Osteocyte (in vitro differentiated cells): ENCODE data around the gene PTPRD. TPM values are rescaled to one million over a fixed set of nuclear protein-coding genes. Genes with fewer than 3 reads are reported as not detected.

ENCODE experiments used
- DNase-seq: peaks from one replicate; pipeline ENCODE4 v3.0.0; 2021; ENCODE audit warnings: mixed read lengths; ENCODE audit not compliant: unreplicated experiment; ENCODE audit errors: extremely low spot score
- H3K27ac Mint-ChIP-seq: one replicate; pipeline ENCODE4 v1.8.0; 2021; ENCODE audit warnings: mild to moderate bottlenecking, mixed read lengths; ENCODE audit not compliant: unreplicated experiment
- H3K27me3 Mint-ChIP-seq: one replicate; pipeline ENCODE4 v1.8.0; 2021; ENCODE audit warnings: mixed read lengths; ENCODE audit not compliant: unreplicated experiment
- H3K36me3 Mint-ChIP-seq: one replicate; pipeline ENCODE4 v1.8.0; 2021; ENCODE audit warnings: mixed read lengths; ENCODE audit not compliant: unreplicated experiment
- H3K4me1 Mint-ChIP-seq: one replicate; pipeline ENCODE4 v1.8.0; 2021; ENCODE audit warnings: mixed read lengths; ENCODE audit not compliant: unreplicated experiment
- H3K4me3 Mint-ChIP-seq: one replicate; pipeline ENCODE4 v1.8.0; 2021; ENCODE audit warnings: mild to moderate bottlenecking, moderate library complexity, mixed read lengths; ENCODE audit not compliant: unreplicated experiment
- H3K9me3 Mint-ChIP-seq: one replicate; pipeline ENCODE4 v1.8.0; 2021; ENCODE audit warnings: mixed read lengths; ENCODE audit not compliant: unreplicated experiment
- CTCF ChIP-seq: fragments of 200-600 bp; sonication (generic); IDR thresholded peaks from 2 replicates; pipeline ENCODE4 v1.5.0; 2021; ENCODE audit warnings: antibody characterized with exemption, mild to moderate bottlenecking, moderate library complexity
- total RNA-seq: library from RNA; stranded (reverse); gene quantifications from 2 replicates; pipeline ENCODE4 v1.2.1, GENCODE V29; 2021

PTPRD gene
- total RNA-seq, 1 donor from 2014 or later = 5.4 TPM

- Mint-ChIP-seq H3K9me3 (no peaks in the 10 kb centered on the region), H3K36me3 (no peaks in the 10 kb centered on the region), H3K27me3 (no peaks in the 10 kb centered on the region), H3K27ac (no peak overlapping the region), H3K4me1 (no peaks in the 10 kb centered on the region), H3K4me3 (no peak overlapping the region)
- no peak for TF ChIP-seq CTCF
- no peak for DNase-seq
These were observed 2264.0 kb downstream of the PTPRD start for GRCh38 chr9:8348756-8349155.

DNA sequence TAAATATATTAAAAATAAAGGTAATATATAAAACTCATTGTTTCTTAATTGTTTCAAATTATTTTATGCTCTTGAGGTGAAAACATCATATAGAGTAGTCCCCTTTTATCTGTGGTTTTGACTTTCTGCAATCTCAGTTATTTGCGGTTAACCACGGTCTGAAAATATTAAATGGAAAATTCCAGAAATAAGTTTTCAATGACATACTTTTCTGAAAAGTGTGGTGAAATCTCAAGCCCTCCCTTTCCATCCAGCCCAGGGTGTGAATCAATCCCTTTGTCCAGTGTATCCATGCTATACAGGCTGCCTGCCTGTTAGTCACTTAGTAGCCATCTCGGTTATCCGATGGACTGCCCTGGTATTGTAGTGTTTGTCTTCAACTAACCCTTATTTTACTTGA is 2266.5 kb downstream of the PTPRD start:
- H3K27ac Mint-ChIP-seq = no peak overlapping the region
- TF ChIP-seq CTCF = no peak
- DNase-seq = no peak
- no peaks in the 10 kb centered on the region for H3K36me3 Mint-ChIP-seq
- H3K27me3 Mint-ChIP-seq = no peaks in the 10 kb centered on the region
- no peak overlapping the region for H3K4me3 Mint-ChIP-seq
- no peaks in the 10 kb centered on the region for H3K4me1 Mint-ChIP-seq
- no peaks in the 10 kb centered on the region for H3K9me3 Mint-ChIP-seq

DNA sequence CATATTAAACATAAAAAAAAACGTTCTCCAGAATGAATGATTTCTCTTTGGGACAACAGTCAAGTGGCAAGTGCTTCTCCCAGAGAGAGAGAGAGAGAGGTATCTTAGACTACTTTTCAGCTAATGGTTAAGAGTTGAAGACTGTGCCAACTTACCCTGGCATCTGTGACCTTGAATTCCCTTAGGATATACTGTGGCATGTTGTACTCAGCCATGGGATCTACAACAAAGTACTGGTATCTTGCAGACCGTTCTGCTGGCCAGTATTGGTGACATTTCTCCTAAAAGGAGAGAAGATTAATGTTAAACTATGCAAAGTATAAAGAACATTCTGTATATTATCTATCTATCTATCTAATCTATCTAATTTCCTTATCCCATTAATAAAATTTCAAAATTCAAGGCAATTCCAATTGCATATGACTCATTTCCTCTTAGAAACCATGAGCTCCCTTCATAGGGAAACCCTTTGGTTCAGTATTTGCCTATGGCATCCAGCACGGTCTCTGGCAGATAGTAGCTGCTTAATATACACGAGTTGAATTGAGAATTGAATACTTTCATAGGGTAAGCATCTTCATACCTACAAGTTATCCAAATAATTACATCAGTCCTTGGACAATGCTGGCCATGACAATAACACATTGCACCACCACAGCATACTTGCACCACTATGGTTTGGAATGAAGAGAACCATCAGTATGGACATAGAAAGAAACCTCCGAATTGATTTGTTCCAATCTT is 2273.9 kb downstream of the PTPRD start:
- no peaks in the 10 kb centered on the region for H3K27me3 Mint-ChIP-seq
- no peaks in the 10 kb centered on the region for H3K4me1 Mint-ChIP-seq
- H3K4me3 Mint-ChIP-seq = no peak overlapping the region
- H3K36me3 Mint-ChIP-seq = no peaks in the 10 kb centered on the region
- H3K9me3 Mint-ChIP-seq = no peaks in the 10 kb centered on the region
- TF ChIP-seq CTCF = no peak
- no peak overlapping the region for H3K27ac Mint-ChIP-seq
- DNase-seq = no peak

- no peak for DNase-seq
- Mint-ChIP-seq H3K4me3 (no peak overlapping the region), H3K27ac (no peak overlapping the region), H3K9me3 (no peaks in the 10 kb centered on the region), H3K36me3 (no peaks in the 10 kb centered on the region), H3K27me3 (no peaks in the 10 kb centered on the region), H3K4me1 (no peaks in the 10 kb centered on the region)
- no peak for TF ChIP-seq CTCF
These were observed 2274.7 kb downstream of the PTPRD start for GRCh38 chr9:8337834-8338766.

DNA sequence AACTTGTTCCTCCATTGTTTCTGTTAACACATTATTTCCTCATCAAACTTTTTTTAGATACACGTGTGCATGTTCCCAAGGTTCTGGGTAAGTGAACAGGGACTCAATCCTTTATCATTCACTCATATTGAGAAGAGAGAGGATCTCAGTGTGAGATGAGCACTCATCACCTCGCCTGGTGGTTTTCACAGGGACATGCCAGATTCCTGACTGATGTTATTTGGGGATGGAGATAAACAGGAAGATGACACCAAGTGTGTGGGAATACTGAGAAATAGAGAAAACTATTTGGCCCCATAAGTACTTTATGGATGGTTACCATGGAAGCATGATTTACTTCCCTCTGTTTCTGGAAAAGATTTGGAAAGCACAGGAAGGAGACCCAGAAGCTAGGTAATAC is 2279.9 kb downstream of the PTPRD start:
- Mint-ChIP-seq H3K36me3 (no peaks in the 10 kb centered on the region), H3K4me3 (no peak overlapping the region), H3K27me3 (no peaks in the 10 kb centered on the region), H3K4me1 (no peaks in the 10 kb centered on the region), H3K9me3 (no peaks in the 10 kb centered on the region), H3K27ac (no peak overlapping the region)
- no peak for TF ChIP-seq CTCF
- no peak for DNase-seq
